ENCODE data around the gene CCL25. TPM values are rescaled to one million over a fixed set of nuclear protein-coding genes. Genes with fewer than 3 reads are reported as not detected.

CCL25 gene
- total and polyA plus RNA-seq, 9 of the 15 experiments (the other 6 are each of a cell fraction or from before 2014, with no cell fraction given), result 0.15 TPM; not detected in 8

DNA sequence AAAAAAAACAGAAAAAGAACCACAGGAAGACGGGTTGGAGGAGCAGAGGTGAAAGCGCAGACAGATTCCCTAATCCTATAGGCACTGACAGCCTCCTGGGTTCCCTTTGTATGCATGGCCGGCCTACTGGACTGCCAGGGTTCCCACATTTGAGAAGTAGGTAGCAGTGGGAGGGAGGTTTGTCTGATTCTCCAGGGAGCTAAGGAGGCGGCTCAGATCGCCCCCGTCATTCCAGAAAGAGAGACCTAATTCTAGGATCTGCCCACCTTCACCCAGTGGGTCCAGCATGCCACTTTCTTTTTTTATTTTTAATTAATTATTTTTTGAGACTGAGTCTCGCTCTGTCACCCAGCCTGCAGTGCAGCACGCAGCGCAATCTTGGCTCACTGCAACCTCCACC lies 9.7 kb upstream of the CCL25 start:
- Histone ChIP-seq H3K4me1 (replicated peaks in 1 of 2; ENCODE audit: control insufficient read depth in 2 of 2, insufficient read depth in 2 of 2, low read length in 2 of 2) (peaks cover 8 to 30% of the 10 kb centered on the region in 2 experiments), H3K9me3 (replicated peaks; ENCODE audit: control insufficient read depth, insufficient read depth, low read depth, low read length) (no peaks in the 10 kb centered on the region), H3K9me1 (ENCODE audit: control insufficient read depth, insufficient read depth, low read length) (no peaks in the 10 kb centered on the region), H3K79me2 (ENCODE audit: control insufficient read depth, insufficient read depth, low read length) (no peaks in the 10 kb centered on the region), H3K36me3 (ENCODE audit: control insufficient read depth, insufficient read depth, low read length) (no peaks in the 10 kb centered on the region), H3K27me3 (ENCODE audit: control insufficient read depth in 2 of 2, insufficient read depth in 2 of 2, low read length in 2 of 2) (no peaks in the 10 kb centered on the region), H2AFZ (ENCODE audit: low read depth, low read length) (no peak overlapping the region), H3K4me3 (no peak overlapping the region), H3K27ac (ENCODE audit: extremely low read depth, low read depth, low read length) (no peak overlapping the region), H3K9ac (ENCODE audit: insufficient read depth in 1 of 2, low read depth in 2 of 2, low read length in 2 of 2) (no peak overlapping the region), H4K20me1 (replicated peaks; ENCODE audit: control insufficient read depth, insufficient read depth, low read length) (no peaks in the 10 kb centered on the region), H3K4me2 (ENCODE audit: insufficient read depth, low read length) (no peak overlapping the region)
- peak in 1 of 4 experiments; percentile 5 for DNase-seq (ENCODE audit: extremely low read depth in 1 of 4, low spot score in 3 of 4)
- ChIA-PET POLR2A (interaction anchor here (1.5 kb wide), 1 partner anchor 9 kb away, joined by 5 read pairs; no protein-coding TSS in a partner anchor), CTCF (ENCODE audit: low intra/inter-chr PET ratio) (no interaction called here)
- FAIRE-seq, result no peak
- BruUV-seq (replicated peaks), result no TSS peak
- WGBS (ENCODE audit: insufficient coverage, low coverage, missing lambda C conversion rate), result 73% methylated on average over 8 of the region's 9 CpGs
- TF ChIP-seq BRF1 (IDR thresholded peaks at IDR 0.05; ENCODE audit: borderline replicate concordance, extremely low read depth, insufficient read length) (no peak), ZNF764 (CRISPR knock-in tag; IDR thresholded peaks at IDR 0.05; ENCODE audit: low read depth) (no peak), STAG1 (CRISPR knock-in tag; IDR thresholded peaks at IDR 0.05; ENCODE audit: borderline replicate concordance) (no peak), THRAP3 (IDR thresholded peaks at IDR 0.05; ENCODE audit: borderline replicate concordance) (no peak), HDGF (IDR thresholded peaks at IDR 0.05) (no peak), KLF16 (IDR thresholded peaks at IDR 0.05) (no peak), ZNF232 (CRISPR knock-in tag; IDR thresholded peaks at IDR 0.05) (no peak), SLC30A9 (CRISPR knock-in tag; IDR thresholded peaks at IDR 0.05) (no peak), ZNF75A (CRISPR knock-in tag; IDR thresholded peaks at IDR 0.05) (no peak), TBL1XR1 (IDR thresholded peaks at IDR 0.05; ENCODE audit: low read length in 2 of 2) (no peak), ZNF586 (CRISPR knock-in tag; conservative IDR thresholded peaks at IDR 0.05) (no peak), ZC3H8 (IDR thresholded peaks at IDR 0.05) (no peak), TARDBP (IDR thresholded peaks at IDR 0.05) (no peak), IRF2 (CRISPR knock-in tag; IDR thresholded peaks at IDR 0.05) (no peak), COPS2 (conservative IDR thresholded peaks at IDR 0.05) (no peak), ZNF583 (CRISPR knock-in tag; IDR thresholded peaks at IDR 0.05) (no peak)
- TF ChIP-seq, protein P1, sequence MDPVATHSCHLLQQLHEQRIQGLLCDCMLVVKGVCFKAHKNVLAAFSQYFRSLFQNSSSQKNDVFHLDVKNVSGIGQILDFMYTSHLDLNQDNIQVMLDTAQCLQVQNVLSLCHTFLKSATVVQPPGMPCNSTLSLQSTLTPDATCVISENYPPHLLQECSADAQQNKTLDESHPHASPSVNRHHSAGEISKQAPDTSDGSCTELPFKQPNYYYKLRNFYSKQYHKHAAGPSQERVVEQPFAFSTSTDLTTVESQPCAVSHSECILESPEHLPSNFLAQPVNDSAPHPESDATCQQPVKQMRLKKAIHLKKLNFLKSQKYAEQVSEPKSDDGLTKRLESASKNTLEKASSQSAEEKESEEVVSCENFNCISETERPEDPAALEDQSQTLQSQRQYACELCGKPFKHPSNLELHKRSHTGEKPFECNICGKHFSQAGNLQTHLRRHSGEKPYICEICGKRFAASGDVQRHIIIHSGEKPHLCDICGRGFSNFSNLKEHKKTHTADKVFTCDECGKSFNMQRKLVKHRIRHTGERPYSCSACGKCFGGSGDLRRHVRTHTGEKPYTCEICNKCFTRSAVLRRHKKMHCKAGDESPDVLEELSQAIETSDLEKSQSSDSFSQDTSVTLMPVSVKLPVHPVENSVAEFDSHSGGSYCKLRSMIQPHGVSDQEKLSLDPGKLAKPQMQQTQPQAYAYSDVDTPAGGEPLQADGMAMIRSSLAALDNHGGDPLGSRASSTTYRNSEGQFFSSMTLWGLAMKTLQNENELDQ (CRISPR knock-in tag; IDR thresholded peaks at IDR 0.05; ENCODE audit: borderline replicate concordance), result no peak
- TF ChIP-seq, protein P2, sequence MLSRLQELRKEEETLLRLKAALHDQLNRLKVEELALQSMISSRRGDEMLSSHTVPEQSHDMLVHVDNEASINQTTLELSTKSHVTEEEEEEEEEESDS (CRISPR knock-in tag; IDR thresholded peaks at IDR 0.05), result no peak
- TF ChIP-seq, protein P3, sequence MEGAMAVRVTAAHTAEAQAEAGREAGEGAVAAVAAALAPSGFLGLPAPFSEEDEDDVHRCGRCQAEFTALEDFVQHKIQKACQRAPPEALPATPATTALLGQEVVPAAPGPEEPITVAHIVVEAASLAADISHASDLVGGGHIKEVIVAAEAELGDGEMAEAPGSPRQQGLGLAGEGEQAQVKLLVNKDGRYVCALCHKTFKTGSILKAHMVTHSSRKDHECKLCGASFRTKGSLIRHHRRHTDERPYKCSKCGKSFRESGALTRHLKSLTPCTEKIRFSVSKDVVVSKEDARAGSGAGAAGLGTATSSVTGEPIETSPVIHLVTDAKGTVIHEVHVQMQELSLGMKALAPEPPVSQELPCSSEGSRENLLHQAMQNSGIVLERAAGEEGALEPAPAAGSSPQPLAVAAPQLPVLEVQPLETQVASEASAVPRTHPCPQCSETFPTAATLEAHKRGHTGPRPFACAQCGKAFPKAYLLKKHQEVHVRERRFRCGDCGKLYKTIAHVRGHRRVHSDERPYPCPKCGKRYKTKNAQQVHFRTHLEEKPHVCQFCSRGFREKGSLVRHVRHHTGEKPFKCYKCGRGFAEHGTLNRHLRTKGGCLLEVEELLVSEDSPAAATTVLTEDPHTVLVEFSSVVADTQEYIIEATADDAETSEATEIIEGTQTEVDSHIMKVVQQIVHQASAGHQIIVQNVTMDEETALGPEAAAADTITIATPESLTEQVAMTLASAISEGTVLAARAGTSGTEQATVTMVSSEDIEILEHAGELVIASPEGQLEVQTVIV (CRISPR knock-in tag; IDR thresholded peaks at IDR 0.05; ENCODE audit: borderline replicate concordance), result no peak
- no peak for ATAC-seq
- intact Hi-C loops (cut with micrococcal nuclease) (no loop called here), in situ Hi-C loops (cut with MboI) (no loop called here)
